NOMO-1 (cell line): ENCODE results near the gene ETNK2.
"Not testable (repeated sequence)": the region's sequence is repeated elsewhere in the genome, so short reads cannot be mapped to it uniquely, and the experiment has no call there.

Experiments
- DNase-seq, 2 experiments: peaks; one replicate each; lab custom pipeline; 2025; ENCODE audit not compliant: unreplicated experiment in 2 of 2; lab: John Stamatoyannopoulos, UW

Gene ETNK2

DNA sequence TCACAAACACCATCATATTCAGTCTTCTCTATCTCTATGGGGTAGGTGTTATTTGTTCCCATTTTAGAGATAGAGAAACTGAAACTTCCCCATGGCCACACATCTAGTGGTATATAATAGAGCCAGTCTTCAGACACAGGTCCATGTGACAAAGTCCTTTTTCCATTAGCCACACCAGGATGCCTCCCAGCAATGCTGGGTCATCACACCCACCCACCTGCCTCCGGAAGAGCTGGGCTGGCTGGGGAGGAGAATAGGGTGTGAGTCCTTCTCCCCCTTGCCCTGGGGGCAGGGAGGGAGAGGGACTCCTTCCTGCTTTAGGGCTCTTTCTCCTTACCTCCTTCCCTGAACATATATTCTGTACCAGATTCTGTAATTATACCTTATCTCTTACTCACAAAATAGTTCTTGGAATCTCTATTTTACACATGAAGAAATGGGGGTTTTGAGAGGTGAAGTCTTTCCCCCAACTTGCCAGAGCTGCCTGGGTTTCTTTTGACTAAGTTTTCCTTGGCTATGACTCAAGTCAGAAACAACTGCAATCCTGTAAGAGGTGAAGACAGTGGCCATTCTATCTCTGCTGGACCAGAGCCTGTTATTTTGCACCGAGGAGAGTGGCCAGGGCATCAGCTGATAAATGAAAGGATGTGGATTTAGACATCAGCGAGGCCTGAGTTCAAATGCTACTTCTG is 49.0 kb downstream of the ETNK2 start:
- DNase-seq = no peak

DNA sequence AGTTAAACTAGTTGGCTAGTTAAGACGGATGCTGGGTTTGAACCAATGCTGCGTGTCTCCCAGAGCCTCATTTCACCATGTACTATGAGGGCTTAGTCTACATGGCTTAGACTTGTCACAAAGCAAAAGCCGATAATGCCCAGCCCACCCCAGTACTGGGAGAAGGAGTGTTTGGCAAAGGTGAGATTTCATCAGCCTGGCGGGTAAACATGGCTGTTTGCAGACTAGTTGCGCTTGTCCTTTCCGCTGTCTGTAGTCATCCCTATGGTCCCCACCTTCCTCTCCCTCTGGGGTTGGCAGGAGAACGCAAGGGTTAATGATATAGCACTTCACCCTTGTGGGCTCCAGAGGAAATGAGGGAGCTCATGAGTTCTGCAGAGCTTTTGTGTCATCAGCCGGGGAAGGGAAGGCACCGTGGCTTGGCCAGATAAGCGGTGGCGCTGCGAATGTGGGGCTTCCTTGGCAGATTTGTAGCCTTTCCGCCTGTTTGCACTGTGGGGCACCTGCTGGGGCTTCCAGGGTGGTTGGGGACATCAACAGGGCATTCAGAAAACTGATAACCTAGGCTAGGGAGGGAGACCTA is 49.7 kb downstream of the ETNK2 start:
- no peak for DNase-seq

DNA sequence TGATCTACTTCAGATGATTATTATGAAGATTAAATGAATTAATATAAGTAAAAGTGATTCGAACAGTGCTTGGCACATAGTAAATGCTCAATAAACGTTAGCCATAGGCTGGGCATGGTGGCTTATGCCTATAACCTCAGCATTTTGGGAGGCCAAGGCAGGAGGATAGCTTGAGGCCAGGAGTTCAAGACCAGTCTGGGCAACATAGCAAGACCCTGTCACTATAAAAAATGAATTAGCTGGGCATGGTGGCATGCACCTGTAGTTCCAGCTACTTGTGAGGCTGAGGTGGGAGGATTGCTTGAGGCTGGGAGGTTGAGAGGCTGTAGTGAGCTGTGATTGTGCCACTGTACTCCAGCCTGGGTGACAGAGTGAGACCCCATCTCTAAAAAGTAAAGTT is 52.1 kb downstream of the ETNK2 start:
- DNase-seq = not testable (repeated sequence)

- DNase-seq = no peak
Observed at GRCh38 chr1:204098683-204099082, 53.2 kb downstream of the ETNK2 start.

GRCh38 chr1:204096931-204097330 is 54.9 kb downstream of the ETNK2 start:
- DNase-seq = no peak

DNA sequence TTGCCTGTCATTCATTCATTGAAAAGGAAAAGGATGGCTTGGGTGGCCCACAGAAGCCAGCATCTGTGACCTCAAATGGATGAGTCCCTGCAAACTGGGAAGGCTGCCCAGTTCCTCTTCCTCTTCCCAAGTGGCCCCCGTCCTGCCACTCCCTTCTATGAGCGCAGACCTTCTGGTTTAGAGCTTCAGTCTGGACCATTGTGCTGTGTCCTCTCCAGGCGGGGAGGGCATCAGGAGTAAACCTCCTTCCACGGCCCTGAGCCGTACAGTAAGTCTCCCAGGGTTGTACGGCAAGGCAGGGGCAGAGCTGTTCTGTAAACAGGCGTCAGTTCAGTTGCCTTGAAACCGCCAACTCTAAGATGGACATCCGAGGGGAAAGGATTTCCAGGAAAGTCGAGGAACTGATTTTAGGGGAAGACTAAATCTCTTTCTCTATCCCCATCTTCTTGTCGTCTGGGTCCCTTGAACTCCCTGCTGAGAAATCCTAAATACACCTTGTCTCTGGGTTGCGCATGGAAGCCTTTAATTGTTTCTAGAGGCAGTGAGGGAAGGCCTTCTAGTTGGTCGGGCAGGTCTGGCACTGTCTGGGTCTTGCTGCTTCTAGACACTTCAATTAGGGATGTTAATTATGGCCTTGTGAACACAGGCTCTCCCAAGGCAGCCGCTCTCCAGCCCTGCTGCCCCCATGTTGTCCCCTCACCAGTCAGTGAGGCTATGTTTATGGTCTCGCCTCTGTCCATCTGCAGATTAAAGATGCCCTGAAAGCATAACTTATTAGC is 56.8 kb downstream of the ETNK2 start:
- no peak for DNase-seq

GRCh38 chr1:204094313-204094729 is 57.5 kb downstream of the ETNK2 start:
- DNase-seq = no peak

GRCh38 chr1:204093781-204094180 is 58.1 kb downstream of the ETNK2 start:
- DNase-seq = no peak

- DNase-seq = peak; percentile 50 to 70
Observed at GRCh38 chr1:204093421-204093717, 58.5 kb downstream of the ETNK2 start.

- DNase-seq = no peak
Observed at GRCh38 chr1:204092632-204093420, 59.0 kb downstream of the ETNK2 start.

GRCh38 chr1:204091787-204092312 is 60.0 kb downstream of the ETNK2 start:
- no peak for DNase-seq

GRCh38 chr1:204091066-204091465 is 60.8 kb downstream of the ETNK2 start:
- DNase-seq = no peak

- not testable (repeated sequence) for DNase-seq
Observed at GRCh38 chr1:204090132-204090531, 61.7 kb downstream of the ETNK2 start.

DNA sequence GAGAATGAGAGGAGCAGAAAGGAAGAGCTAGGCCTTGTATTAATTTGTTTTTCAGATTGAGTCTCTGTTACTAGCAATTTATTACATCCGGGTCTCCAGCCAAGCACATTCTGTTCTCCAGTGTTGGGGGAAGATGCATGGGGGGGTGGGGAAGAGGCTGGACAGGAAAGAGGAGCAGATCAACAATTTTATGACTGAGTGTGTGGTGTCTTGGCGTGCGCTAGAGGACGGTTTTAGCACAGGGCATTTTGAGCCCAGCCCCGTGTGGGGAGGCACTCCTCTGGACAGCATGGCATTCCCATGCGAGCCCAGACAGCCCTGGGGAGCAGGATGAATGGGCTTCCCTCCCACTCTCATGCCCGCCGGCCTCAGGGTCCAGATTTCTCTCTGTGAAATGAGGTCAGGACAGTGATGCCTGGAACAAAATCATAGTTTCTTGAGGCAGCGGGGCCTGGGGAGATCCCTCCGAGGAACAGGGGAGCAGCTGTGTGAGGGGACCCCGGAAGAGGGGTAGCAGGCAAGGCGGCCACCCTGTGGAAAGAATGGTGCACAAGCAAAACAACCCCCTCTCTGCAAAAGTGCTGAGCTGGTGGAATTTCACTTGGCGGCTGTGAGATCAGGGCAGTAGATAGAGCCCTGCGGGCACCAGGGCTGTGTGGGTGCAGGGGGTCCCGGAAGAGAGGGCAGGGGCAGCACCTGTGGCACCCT is 62.6 kb downstream of the ETNK2 start:
- no peak for DNase-seq

GRCh38 chr1:204088596-204088995 is 63.2 kb downstream of the ETNK2 start:
- no peak for DNase-seq

- DNase-seq = no peak
Observed at GRCh38 chr1:204087893-204088528, 63.8 kb downstream of the ETNK2 start.

- no peak for DNase-seq
Observed at GRCh38 chr1:204087181-204087892, 64.5 kb downstream of the ETNK2 start.

DNA sequence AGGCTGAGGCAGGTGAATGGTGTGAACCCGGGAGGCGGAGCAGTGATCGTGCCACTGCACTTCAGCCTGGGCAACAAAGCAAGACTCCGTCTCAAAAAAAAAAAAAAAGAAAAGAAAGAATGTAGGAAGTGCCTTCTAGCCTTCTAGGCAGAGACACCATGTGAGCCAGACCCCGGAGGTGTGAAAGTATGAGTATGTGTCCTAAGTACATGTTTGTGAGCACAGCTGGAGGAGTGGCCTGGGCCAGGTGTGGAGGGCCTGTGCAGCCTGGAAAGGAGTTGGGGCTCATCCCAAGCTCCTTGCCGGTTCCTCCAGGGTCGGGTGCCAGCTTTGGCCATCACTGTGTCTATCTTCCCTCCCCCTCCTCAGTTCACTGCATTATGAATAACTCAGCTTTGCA is 66.0 kb downstream of the ETNK2 start:
- no peak for DNase-seq

- DNase-seq = no peak
Observed at GRCh38 chr1:204084247-204084772, 67.5 kb downstream of the ETNK2 start.
